Measurements from ENCODE around the gene FGGY. TPM values are rescaled to one million over a fixed set of nuclear protein-coding genes. Genes with fewer than 3 reads are reported as not detected.

Gene FGGY
- total and polyA plus RNA-seq, 2 donors (not counting 1 experiment from before 2014, with no cell fraction given), result 6.1 to 38.5 TPM

DNA sequence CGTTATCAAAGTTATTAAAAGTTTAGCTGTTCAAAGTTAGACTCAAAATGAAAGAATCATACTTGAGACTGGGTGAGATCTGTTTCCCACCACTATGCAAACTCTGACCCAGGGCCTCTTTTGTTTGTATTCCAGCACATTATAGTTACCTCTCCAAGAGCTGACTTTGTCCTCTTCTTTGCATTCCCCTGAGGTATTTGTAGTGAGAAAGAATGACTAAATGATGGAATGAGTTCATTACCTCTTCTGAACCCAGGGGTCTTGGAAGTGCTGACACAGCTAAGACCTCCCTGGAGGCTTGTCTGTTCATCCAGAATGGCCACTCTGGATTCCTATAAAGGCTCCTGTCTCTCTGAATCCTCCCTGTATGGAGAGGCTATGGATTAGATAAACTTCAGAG, 62.4 kb downstream of the FGGY start:
- H3K9me3 ChIP-seq (ENCODE audit: control extremely low read depth in 1 of 3, control insufficient read depth in 2 of 3, insufficient read depth in 1 of 3, low read length in 2 of 3), result no peaks in the 10 kb centered on the region
- DNase-seq (no peak), ATAC-seq (ENCODE audit: low read depth) (no peak)
- Mint-ChIP-seq H3K4me1 (peaks cover 10% of the 10 kb centered on the region), H3K27ac (no peak overlapping the region), H3K27me3 (no peaks in the 10 kb centered on the region), H3K4me3 (no peak overlapping the region), H3K9me3 (ENCODE audit: insufficient read depth) (no peaks in the 10 kb centered on the region)
- H3K27me3 ChIP-seq (replicated peaks in 1 of 4; ENCODE audit: control extremely low read depth in 1 of 4, control insufficient read depth in 3 of 4, insufficient read depth in 4 of 4, low read length in 3 of 4), result no peaks in the 10 kb centered on the region
- no peak overlapping the region for H3K9ac ChIP-seq (ENCODE audit: low read length)
- no peak overlapping the region for H3K27ac ChIP-seq (ENCODE audit: low read length in 2 of 2)
- H3K4me2 ChIP-seq (replicated peaks; ENCODE audit: low read depth, low read length, poor library complexity, severe bottlenecking), result no peak overlapping the region
- no peaks in the 10 kb centered on the region for H3K4me1 ChIP-seq (ENCODE audit: control insufficient read depth in 2 of 2, insufficient read depth in 2 of 2, low read length in 2 of 2)
- POLR2A ChIA-PET, result no interaction called here
- H2AFZ ChIP-seq (ENCODE audit: insufficient read depth, low read depth, low read length, poor library complexity, severe bottlenecking), result no peak overlapping the region
- H3K79me2 ChIP-seq (ENCODE audit: control insufficient read depth, insufficient read depth, low read length), result no peaks in the 10 kb centered on the region
- CTCF ChIA-PET, result no interaction called here
- no CpG with 5 or more reads among the region's 1 CpG for WGBS (ENCODE audit: insufficient coverage)
- intact Hi-C loops (cut with micrococcal nuclease), result no loop called here
- no peaks in the 10 kb centered on the region for H4K20me1 ChIP-seq (ENCODE audit: control insufficient read depth, insufficient read depth, low read length, poor library complexity, severe bottlenecking)
- H3K4me3 ChIP-seq (ENCODE audit: control extremely low read depth in 1 of 5, extremely low read depth in 1 of 5, insufficient read depth in 1 of 5, low read depth in 2 of 5, low read length in 4 of 5), result no peak overlapping the region
- no peak for TF ChIP-seq EZH2 (IDR thresholded peaks at IDR 0.05; ENCODE audit: borderline replicate concordance, insufficient read depth, low read depth, low read length, poor library complexity, severe bottlenecking)
- no peak for TF ChIP-seq CTCF (IDR thresholded peaks at IDR 0.05)
- peaks cover 0 to 6% of the 10 kb centered on the region in 2 experiments for H3K36me3 ChIP-seq (replicated peaks in 1 of 2; ENCODE audit: control extremely low read depth in 1 of 2, control insufficient read depth in 1 of 2, extremely low read depth in 1 of 2, insufficient read depth in 2 of 2, low read length in 1 of 2)

GRCh38 chr1:59360170-59360569, 63.3 kb downstream of the FGGY start:
- Histone ChIP-seq H3K79me2 (ENCODE audit: control insufficient read depth, insufficient read depth, low read length) (no peaks in the 10 kb centered on the region), H3K4me1 (ENCODE audit: control insufficient read depth in 2 of 2, insufficient read depth in 2 of 2, low read length in 2 of 2) (no peaks in the 10 kb centered on the region), H3K4me3 (ENCODE audit: control extremely low read depth in 1 of 5, extremely low read depth in 1 of 5, insufficient read depth in 1 of 5, low read depth in 2 of 5, low read length in 4 of 5) (no peak overlapping the region), H3K9ac (ENCODE audit: low read length) (no peak overlapping the region), H3K36me3 (replicated peaks in 1 of 2; ENCODE audit: control extremely low read depth in 1 of 2, control insufficient read depth in 1 of 2, extremely low read depth in 1 of 2, insufficient read depth in 2 of 2, low read length in 1 of 2) (peaks cover 0 to 9% of the 10 kb centered on the region in 2 experiments), H3K4me2 (replicated peaks; ENCODE audit: low read depth, low read length, poor library complexity, severe bottlenecking) (no peak overlapping the region), H3K27ac (ENCODE audit: low read length in 2 of 2) (no peak overlapping the region), H3K27me3 (replicated peaks in 1 of 4; ENCODE audit: control extremely low read depth in 1 of 4, control insufficient read depth in 3 of 4, insufficient read depth in 4 of 4, low read length in 3 of 4) (no peaks in the 10 kb centered on the region), H4K20me1 (ENCODE audit: control insufficient read depth, insufficient read depth, low read length, poor library complexity, severe bottlenecking) (no peaks in the 10 kb centered on the region), H3K9me3 (ENCODE audit: control extremely low read depth in 1 of 3, control insufficient read depth in 2 of 3, insufficient read depth in 1 of 3, low read length in 2 of 3) (no peaks in the 10 kb centered on the region), H2AFZ (ENCODE audit: insufficient read depth, low read depth, low read length, poor library complexity, severe bottlenecking) (no peak overlapping the region)
- 96% methylated on average over 3 of the region's 4 CpGs for WGBS (ENCODE audit: insufficient coverage)
- DNase-seq (no peak), ATAC-seq (ENCODE audit: low read depth) (no peak)
- intact Hi-C loops (cut with micrococcal nuclease), result no loop called here
- Mint-ChIP-seq H3K9me3 (ENCODE audit: insufficient read depth) (no peaks in the 10 kb centered on the region), H3K4me3 (no peak overlapping the region), H3K4me1 (peaks cover 3% of the 10 kb centered on the region), H3K27me3 (no peaks in the 10 kb centered on the region), H3K27ac (no peak overlapping the region)
- no peak for TF ChIP-seq CTCF (IDR thresholded peaks at IDR 0.05)
- no peak for TF ChIP-seq EZH2 (IDR thresholded peaks at IDR 0.05; ENCODE audit: borderline replicate concordance, insufficient read depth, low read depth, low read length, poor library complexity, severe bottlenecking)
- CTCF ChIA-PET, result no interaction called here
- POLR2A ChIA-PET, result no interaction called here
